H1 (cell line): ENCODE measurements around the gene PRDX5. TPM values are rescaled to one million over a fixed set of nuclear protein-coding genes. Genes with fewer than 3 reads are reported as not detected.

Source experiments
- CTCF ChIA-PET: fragments of 300-600 bp; sonication (Branson Sonifier 250); formaldehyde crosslinking; loops from one replicate; lab custom pipeline; 2021; ENCODE audit not compliant: partially characterized antibody; lab: Charles Lee
- POLR2A ChIA-PET: fragments of 300-600 bp; sonication (Branson Sonifier 250); formaldehyde crosslinking; loops from one replicate; lab custom pipeline; 2021; ENCODE audit warnings: inconsistent platforms; ENCODE audit not compliant: partially characterized antibody; lab: Charles Lee
- DNase-seq, 2 experiments: peaks; one replicate each; pipeline versions ENCODE4 v3.0.0 to v3.0.0-alpha.2; 2010 to 2022; ENCODE audit warnings: low spot score in 2 of 2, low read depth in 1 of 2, mixed read lengths in 1 of 2
- FAIRE-seq: peaks from 2 replicates; lab custom pipeline; 2011; peaks lifted over from hg19 to GRCh38; lab: Jason Lieb, UNC
- H2AFZ ChIP-seq: 2 replicates; pipeline ENCODE4 v1.8.1; 2012; ENCODE audit warnings: low read length, inconsistent platforms
- H2AK5ac ChIP-seq: 2 replicates; pipeline ENCODE4 v1.6.1; 2013; ENCODE audit warnings: low read depth, low read length
- H2BK120ac ChIP-seq: replicated peaks from 2 replicates; pipeline ENCODE3; 2013; ENCODE audit warnings: low read depth, low read length, inconsistent platforms
- H2BK12ac ChIP-seq: 2 replicates; pipeline ENCODE4 v1.6.1; 2013; ENCODE audit warnings: low read depth, low read length
- H2BK15ac ChIP-seq: 2 replicates; pipeline ENCODE4 v1.6.1; 2013; ENCODE audit warnings: low read length
- H2BK20ac ChIP-seq: 2 replicates; pipeline ENCODE4 v1.6.1; 2013; ENCODE audit warnings: low read length
- H2BK5ac ChIP-seq: 2 replicates; pipeline ENCODE4 v1.6.1; 2013; ENCODE audit warnings: low read depth, low read length
- H3K14ac ChIP-seq: 2 replicates; pipeline ENCODE4 v1.6.1; 2013; ENCODE audit warnings: inconsistent platforms; ENCODE audit not compliant: insufficient read length
- H3K18ac ChIP-seq: 2 replicates; pipeline ENCODE4 v1.6.1; 2013; ENCODE audit warnings: low read length; ENCODE audit errors: extremely low read depth
- H3K23ac ChIP-seq: 2 replicates; pipeline ENCODE4 v1.6.1; 2013; ENCODE audit warnings: inconsistent platforms; ENCODE audit not compliant: insufficient read length
- H3K23me2 ChIP-seq: 2 replicates; pipeline ENCODE4 v1.6.1; 2013; ENCODE audit warnings: low read depth, low read length
- H3K27ac ChIP-seq: 2 replicates; pipeline ENCODE4 v1.6.1; 2011; ENCODE audit warnings: low read depth, low read length, inconsistent platforms
- H3K27me3 ChIP-seq, 4 experiments: replicated peaks in 1 of 4; 1 replicate in 1 of 4; 2 replicates in 3 of 4; pipeline versions ENCODE4 v1.6.1 to v1.8.1; 2011 to 2013; ENCODE audit warnings: low read length in 3 of 4, mild to moderate bottlenecking in 3 of 4, inconsistent platforms in 2 of 4, mixed read lengths in 2 of 4, moderate library complexity in 1 of 4; ENCODE audit not compliant: control insufficient read depth in 3 of 4, insufficient read depth in 3 of 4; ENCODE audit errors: extremely low read depth in 1 of 4
- H3K36me3 ChIP-seq, 4 experiments: 2 replicates each; pipeline versions ENCODE4 v1.6.1 to v1.8.1; 2011 to 2013; ENCODE audit warnings: mild to moderate bottlenecking in 4 of 4, low read length in 3 of 4, moderate library complexity in 2 of 4, control low read depth in 1 of 4, inconsistent platforms in 1 of 4; ENCODE audit not compliant: insufficient read depth in 4 of 4, control insufficient read depth in 2 of 4
- H3K4ac ChIP-seq: replicated peaks from 2 replicates; pipeline ENCODE3; 2013; ENCODE audit warnings: low read length, low read depth, mixed read lengths, inconsistent platforms; ENCODE audit not compliant: insufficient read length
- H3K4me1 ChIP-seq, 4 experiments: replicated peaks in 1 of 4; 1 replicate in 1 of 4; 2 replicates in 3 of 4; pipeline versions ENCODE4 v1.6.1 to v1.8.1; 2011 to 2013; ENCODE audit warnings: low read length in 3 of 4, inconsistent platforms in 2 of 4, mixed read lengths in 1 of 4; ENCODE audit not compliant: insufficient read depth in 4 of 4, control insufficient read depth in 3 of 4
- H3K4me2 ChIP-seq, 2 experiments: 2 replicates each; pipeline versions ENCODE4 v1.6.1 to v1.8.1; 2011 to 2013; ENCODE audit warnings: low read depth in 2 of 2, low read length in 2 of 2, control low read depth in 1 of 2, inconsistent platforms in 1 of 2, mild to moderate bottlenecking in 1 of 2; ENCODE audit not compliant: insufficient read depth in 1 of 2
- H3K4me3 ChIP-seq, 4 experiments: fragments of 200-600, 300-600 bp in 1 of 4; sonication (generic), shearing (Covaris generic), sonication (Bioruptor Twin) in 1 of 4; 2 replicates each; pipeline versions ENCODE4 v1.5.1 to v1.8.1; 2011 to 2016; ENCODE audit warnings: low read length in 4 of 4, low read depth in 3 of 4, control low read depth in 2 of 4, inconsistent platforms in 2 of 4, mild to moderate bottlenecking in 2 of 4, mixed read lengths in 1 of 4, moderate library complexity in 1 of 4; ENCODE audit not compliant: insufficient read depth in 2 of 4; ENCODE audit errors: extremely low read depth in 1 of 4
- H3K56ac ChIP-seq: replicated peaks from 2 replicates; pipeline ENCODE3; 2013; ENCODE audit warnings: low read depth, mild to moderate bottlenecking, mixed read lengths, low read length, inconsistent platforms; ENCODE audit not compliant: insufficient read length
- H3K79me1 ChIP-seq: 2 replicates; pipeline ENCODE4 v1.6.1; 2013; ENCODE audit warnings: low read depth, low read length, control low read depth
- H3K79me2 ChIP-seq, 2 experiments: 2 replicates each; pipeline versions ENCODE4 v1.6.1 to v1.8.1; 2012 to 2013; ENCODE audit warnings: low read length in 2 of 2, mild to moderate bottlenecking in 2 of 2, inconsistent platforms in 1 of 2; ENCODE audit not compliant: insufficient read depth in 2 of 2, control insufficient read depth in 1 of 2
- H3K9ac ChIP-seq, 4 experiments: replicated peaks in 1 of 4; 1 replicate in 1 of 4; 2 replicates in 3 of 4; pipeline versions ENCODE4 v1.6.1 to v1.8.1; 2011 to 2013; ENCODE audit warnings: low read depth in 3 of 4, low read length in 3 of 4, control low read depth in 2 of 4, mild to moderate bottlenecking in 2 of 4, moderate library complexity in 2 of 4, inconsistent platforms in 1 of 4; ENCODE audit errors: extremely low read depth in 1 of 4
- H3K9me3 ChIP-seq, 2 experiments: 2 replicates each; pipeline versions ENCODE4 v1.6.1 to v1.8.1; 2012 to 2013; ENCODE audit warnings: mild to moderate bottlenecking in 2 of 2, moderate library complexity in 2 of 2, control low read depth in 1 of 2, inconsistent platforms in 1 of 2, low read depth in 1 of 2, low read length in 1 of 2, mixed read lengths in 1 of 2; ENCODE audit not compliant: insufficient read depth in 2 of 2
- H4K20me1 ChIP-seq, 2 experiments: replicated peaks in 1 of 2; 2 replicates each; pipeline versions ENCODE3 to v1.8.1; 2011 to 2013; ENCODE audit warnings: inconsistent platforms in 2 of 2, low read length in 2 of 2, mild to moderate bottlenecking in 1 of 2; ENCODE audit not compliant: insufficient read depth in 2 of 2, control insufficient read depth in 1 of 2
- H4K5ac ChIP-seq: 2 replicates; pipeline ENCODE4 v1.6.1; 2013; ENCODE audit warnings: low read length, low read depth, mixed read lengths, inconsistent platforms; ENCODE audit not compliant: insufficient read length
- H4K8ac ChIP-seq: 2 replicates; pipeline ENCODE4 v1.8.0; 2013; ENCODE audit warnings: mild to moderate bottlenecking, moderate library complexity, low read length, inconsistent platforms; ENCODE audit not compliant: insufficient read depth; ENCODE audit errors: extremely low read depth
- H4K91ac ChIP-seq: replicated peaks from 2 replicates; pipeline ENCODE3; 2013; ENCODE audit warnings: low read length, mixed read lengths, inconsistent platforms; ENCODE audit not compliant: insufficient read length
- CREB1 ChIP-seq: IDR thresholded peaks from 2 replicates; pipeline ENCODE4 v1.6.1; 2012; ENCODE audit warnings: inconsistent platforms
- EP300 ChIP-seq, 2 experiments: IDR thresholded peaks; 1 replicate in 1 of 2; 2 replicates in 1 of 2; pipeline ENCODE4 v1.6.1; 2011 to 2012; ENCODE audit warnings: low read depth in 2 of 2, low read length in 2 of 2, mild to moderate bottlenecking in 2 of 2, borderline replicate concordance in 1 of 2, inconsistent platforms in 1 of 2, moderate library complexity in 1 of 2
- NRF1 ChIP-seq: IDR thresholded peaks from 2 replicates; pipeline ENCODE4 v1.6.1; 2011; ENCODE audit warnings: mild to moderate bottlenecking, low read depth, low read length, improper control_type of control experiment
- POLR2AphosphoS5 ChIP-seq: IDR thresholded peaks from 2 replicates; pipeline ENCODE4 v1.6.1; 2011; ENCODE audit warnings: low read depth, low read length
- RNF2 ChIP-seq: fragments of 200-900, 300-1000 bp; sonication (generic); IDR thresholded peaks from 2 replicates; pipeline ENCODE4 v1.7.1; 2016; ENCODE audit warnings: borderline replicate concordance, low read depth, mild to moderate bottlenecking, antibody characterized with exemption, low read length; ENCODE audit not compliant: poor library complexity, severe bottlenecking; ENCODE audit errors: missing control alignments
- SIX5 ChIP-seq: IDR thresholded peaks from 2 replicates; pipeline ENCODE4 v1.6.1; 2011; ENCODE audit warnings: mild to moderate bottlenecking, low read depth, low read length
- SP4 ChIP-seq: IDR thresholded peaks from 2 replicates; pipeline ENCODE4 v1.6.1; 2012; ENCODE audit warnings: low read length, inconsistent platforms
- TEAD4 ChIP-seq: IDR thresholded peaks from 2 replicates; pipeline ENCODE4 v1.6.1; 2012; ENCODE audit warnings: low read depth, low read length, inconsistent platforms, mixed read lengths
- WGBS, 2 experiments: shearing (Covaris generic) in 1 of 2; methylation state at CpG; one replicate each; pipeline versions ENCODE4 v1.1.6 to v1.1.7; 2013 to 2015; ENCODE audit warnings: low lambda C conversion rate in 2 of 2, mixed read lengths in 2 of 2, inconsistent platforms in 1 of 2, low coverage in 1 of 2, missing lambda C conversion rate in 1 of 2; ENCODE audit not compliant: insufficient replicate concordance in 2 of 2, insufficient coverage in 1 of 2, insufficient read length in 1 of 2; ENCODE audit errors: extremely low coverage in 1 of 2, missing lambda C conversion rate in 1 of 2; 5-methylcytosine and 5-hydroxymethylcytosine counted together
- polyA plus RNA-seq, 7 experiments: library from polyadenylated mRNA; depleted of rRNA in 3 of 7; stranded (reverse) in 5 of 7; unstranded in 2 of 7; fragments of >200 nt in 5 of 7; fragments of 200-250 nt in 2 of 7; gene quantifications; 1 replicate in 5 of 7; 2 replicates in 1 of 7; 4 replicates in 1 of 7; pipeline versions ENCODE4 v1.2.1 to v1.2.3, GENCODE V29; 2011 to 2013; ENCODE audit warnings: missing spikeins in 2 of 7, mixed read lengths in 2 of 7
- total RNA-seq: library from RNA; stranded (reverse); fragmentation: NEBNext Ultra II Directional; extraction: Animal tissue kit (Norgen Biotek cat#: 25700); gene quantifications from 2 replicates; pipeline ENCODE4 v1.2.1, GENCODE V29; 2021

PRDX5 gene
- total and polyA plus RNA-seq, 2 of the 8 experiments (the other 6 are each of a cell fraction or from before 2014, with no cell fraction given), result 201 to 582 TPM

- H3K23ac ChIP-seq, result no peak overlapping the region
- no peak overlapping the region for H2BK120ac ChIP-seq
- peaks cover 0 to 11% (median 5%) of the 10 kb centered on the region in 4 experiments; a peak in 5 of 7 replicates for H3K4me1 ChIP-seq
- H3K9ac ChIP-seq, result peak overlapping the region; percentile 41 to 88 (median 73); a peak in 6 of 7 replicates
- peak overlapping the region; percentile 52 for H3K18ac ChIP-seq
- peak overlapping the region; percentile 79 for H4K8ac ChIP-seq
- no peak overlapping the region for H2BK20ac ChIP-seq
- WGBS, 2 experiments, result 8% methylated on average over 16 of the region's 34 CpGs; no CpG with 5 or more reads in 1 of the 2 experiments
- peak overlapping the region; percentile 47; the same call in 1 of the 2 replicates for H3K27ac ChIP-seq
- H4K20me1 ChIP-seq, result peaks cover 2 to 5% of the 10 kb centered on the region in 2 experiments
- H3K9me3 ChIP-seq, result no peaks in the 10 kb centered on the region
- no peak overlapping the region for H2AK5ac ChIP-seq
- H3K14ac ChIP-seq, result no peak overlapping the region
- peak overlapping the region; percentile 81; the same call in 1 of the 2 replicates for H2BK5ac ChIP-seq
- FAIRE-seq (no peak), DNase-seq (peak in 1 of 2 experiments; percentile 76)
- H3K23me2 ChIP-seq, result peaks cover 4% of the 10 kb centered on the region
- peak overlapping the region; percentile 78 for H3K56ac ChIP-seq
- peaks cover 9 to 24% (median 15%) of the 10 kb centered on the region in 4 experiments for H3K36me3 ChIP-seq
- H3K79me1 ChIP-seq, result no peaks in the 10 kb centered on the region; the same call in 1 of the 2 replicates
- peak overlapping the region; percentile 20; the same call in 1 of the 2 replicates for H2BK15ac ChIP-seq
- ChIA-PET CTCF (interaction anchor here (0.9 to 13.7 kb wide), 12 partner anchors 13 to 84 kb away, joined by 3 to 168 read pairs (median 6); partner anchors contain the start of genes BAD, CATSPERZ, ESRRA and PLCB3), POLR2A (interaction anchor here (0.7 to 11.9 kb wide), 20 partner anchors 12 to 1418 kb away, joined by 3 to 352 read pairs (median 6); partner anchors contain the start of genes BAD, ESRRA, FERMT3 and FKBP2)
- H2BK12ac ChIP-seq, result no peak overlapping the region
- H4K5ac ChIP-seq, result peak overlapping the region; percentile 90
- no peak overlapping the region for H4K91ac ChIP-seq
- peak overlapping the region; percentile 19 for H3K4ac ChIP-seq
- no peaks in the 10 kb centered on the region for H3K27me3 ChIP-seq
- peak overlapping the region; percentile 80 to 86 for H3K4me2 ChIP-seq
- H3K79me2 ChIP-seq, result 0 out of 4 replicates have a peak, but pooled peaks cover 0 to 4% of the 10 kb centered on the region in 2 experiments
- H2AFZ ChIP-seq, result no peak overlapping the region
- H3K4me3 ChIP-seq, result peak overlapping the region; percentile 70 to 82 (median 80)
- TF ChIP-seq EP300 (IDR thresholded peaks at IDR 0.05; ENCODE audit: borderline replicate concordance in 1 of 2, low read depth in 2 of 2, low read length in 2 of 2) (no peak), TEAD4 (peak; percentile 57; the same call in 1 of the 2 replicates), RNF2 (no peak), CREB1 (0 out of 2 replicates have a peak, but pooled peaks have one; percentile 11), SIX5 (no peak), SP4 (peak; percentile 7; the same call in 1 of the 2 replicates), NRF1 (no peak), POLR2AphosphoS5 (peak; percentile 14; the same call in 1 of the 2 replicates)
These were observed 48.9 kb upstream of the PRDX5 start for GRCh38 chr11:64268893-64269539.
